GF-D8 (cell line): ENCODE data around the gene PTPRN2.
"Not testable (repeated sequence)": the region's sequence is repeated elsewhere in the genome, so short reads cannot be mapped to it uniquely, and the experiment has no call there.

Experiments
- DNase-seq: peaks from one replicate; lab custom pipeline; 2025; lab: John Stamatoyannopoulos, UW

Gene PTPRN2

GRCh38 chr7:158050441-158050977 lies 537.1 kb downstream of the PTPRN2 start:
- DNase-seq, result no peak

- no peak for DNase-seq
Measured at GRCh38 chr7:158049271-158049670, 538.4 kb downstream of the PTPRN2 start.

GRCh38 chr7:158048569-158048968 lies 539.1 kb downstream of the PTPRN2 start:
- DNase-seq, result no peak

GRCh38 chr7:158047391-158048059 lies 540.1 kb downstream of the PTPRN2 start:
- no peak for DNase-seq

GRCh38 chr7:158046246-158046645 lies 541.4 kb downstream of the PTPRN2 start:
- DNase-seq, result not testable (repeated sequence)

- no peak for DNase-seq
Measured at GRCh38 chr7:158044482-158044823, 543.2 kb downstream of the PTPRN2 start.

- no peak for DNase-seq
Measured at GRCh38 chr7:158043551-158044481, 543.8 kb downstream of the PTPRN2 start.

- no peak for DNase-seq
Measured at GRCh38 chr7:158042156-158042880, 545.3 kb downstream of the PTPRN2 start.

- DNase-seq, result no peak
Measured at GRCh38 chr7:158040199-158040598, 547.4 kb downstream of the PTPRN2 start.

- DNase-seq, result no peak
Measured at GRCh38 chr7:158039270-158039669, 548.4 kb downstream of the PTPRN2 start.

GRCh38 chr7:158037211-158037610 lies 550.4 kb downstream of the PTPRN2 start:
- DNase-seq, result no peak

GRCh38 chr7:158035343-158035742 lies 552.3 kb downstream of the PTPRN2 start:
- DNase-seq, result no peak

GRCh38 chr7:158034571-158034970 lies 553.1 kb downstream of the PTPRN2 start:
- no peak for DNase-seq

- DNase-seq, result not testable (repeated sequence)
Measured at GRCh38 chr7:158033925-158034324, 553.7 kb downstream of the PTPRN2 start.

- no peak for DNase-seq
Measured at GRCh38 chr7:158033196-158033595, 554.4 kb downstream of the PTPRN2 start.

GRCh38 chr7:158032561-158033115 lies 555.0 kb downstream of the PTPRN2 start:
- DNase-seq, result no peak

GRCh38 chr7:158031867-158032308 lies 555.7 kb downstream of the PTPRN2 start:
- DNase-seq, result no peak

- no peak for DNase-seq
Measured at GRCh38 chr7:158030566-158030965, 557.1 kb downstream of the PTPRN2 start.

GRCh38 chr7:158030071-158030470 lies 557.6 kb downstream of the PTPRN2 start:
- no peak for DNase-seq

- no peak for DNase-seq
Measured at GRCh38 chr7:158029509-158029908, 558.1 kb downstream of the PTPRN2 start.

- DNase-seq, result no peak
Measured at GRCh38 chr7:158028971-158029370, 558.7 kb downstream of the PTPRN2 start.
